ENCODE measurements around the gene SLC12A2.

DNA sequence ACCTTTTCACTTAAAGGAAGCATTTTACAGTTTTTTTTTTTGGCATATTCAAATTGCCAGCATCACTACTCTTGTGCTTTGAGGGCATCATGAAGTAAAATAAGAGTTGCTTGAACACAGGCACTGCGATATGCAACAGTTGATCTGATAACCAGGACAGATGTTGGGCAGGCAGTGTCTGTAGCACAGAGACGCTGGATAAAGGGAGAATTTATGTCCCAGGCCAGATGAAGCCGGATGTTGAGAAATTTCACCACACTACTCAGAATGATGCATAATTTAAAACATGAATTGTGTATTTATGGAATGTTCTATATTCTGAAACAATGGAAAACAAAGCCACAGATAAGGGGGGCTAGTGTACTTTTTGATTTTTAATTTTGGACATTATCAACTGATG is 71.4 kb downstream of the SLC12A2 start:
- TF ChIP-seq, protein P1, sequence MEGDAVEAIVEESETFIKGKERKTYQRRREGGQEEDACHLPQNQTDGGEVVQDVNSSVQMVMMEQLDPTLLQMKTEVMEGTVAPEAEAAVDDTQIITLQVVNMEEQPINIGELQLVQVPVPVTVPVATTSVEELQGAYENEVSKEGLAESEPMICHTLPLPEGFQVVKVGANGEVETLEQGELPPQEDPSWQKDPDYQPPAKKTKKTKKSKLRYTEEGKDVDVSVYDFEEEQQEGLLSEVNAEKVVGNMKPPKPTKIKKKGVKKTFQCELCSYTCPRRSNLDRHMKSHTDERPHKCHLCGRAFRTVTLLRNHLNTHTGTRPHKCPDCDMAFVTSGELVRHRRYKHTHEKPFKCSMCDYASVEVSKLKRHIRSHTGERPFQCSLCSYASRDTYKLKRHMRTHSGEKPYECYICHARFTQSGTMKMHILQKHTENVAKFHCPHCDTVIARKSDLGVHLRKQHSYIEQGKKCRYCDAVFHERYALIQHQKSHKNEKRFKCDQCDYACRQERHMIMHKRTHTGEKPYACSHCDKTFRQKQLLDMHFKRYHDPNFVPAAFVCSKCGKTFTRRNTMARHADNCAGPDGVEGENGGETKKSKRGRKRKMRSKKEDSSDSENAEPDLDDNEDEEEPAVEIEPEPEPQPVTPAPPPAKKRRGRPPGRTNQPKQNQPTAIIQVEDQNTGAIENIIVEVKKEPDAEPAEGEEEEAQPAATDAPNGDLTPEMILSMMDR (IDR thresholded peaks at IDR 0.05): no peak
- TF ChIP-seq EP300 (IDR thresholded peaks at IDR 0.05) (no peak), POLR2AphosphoS5 (IDR thresholded peaks at IDR 0.05) (no peak)
